SKM-1 (cell line): ENCODE measurements around the gene GRAMD2B.
"Not testable (repeated sequence)": the region's sequence is repeated elsewhere in the genome, so short reads cannot be mapped to it uniquely, and the experiment has no call there.

Experiments used
- DNase-seq: peaks from one replicate; lab custom pipeline; 2025; ENCODE audit not compliant: unreplicated experiment; lab: John Stamatoyannopoulos, UW

Gene GRAMD2B

GRCh38 chr5:126403876-126404275 is 19.3 kb upstream of the GRAMD2B start:
- DNase-seq, result no peak

- no peak for DNase-seq
Observed at GRCh38 chr5:126410623-126411022, 12.6 kb upstream of the GRAMD2B start.

- DNase-seq, result no peak
Observed at GRCh38 chr5:126413856-126414255, 9.4 kb upstream of the GRAMD2B start.

GRCh38 chr5:126414874-126415502 is 8.2 kb upstream of the GRAMD2B start:
- DNase-seq, result no peak

GRCh38 chr5:126415789-126416188 is 7.4 kb upstream of the GRAMD2B start:
- DNase-seq, result no peak

- DNase-seq, result no peak
Observed at GRCh38 chr5:126416266-126416925, 6.8 kb upstream of the GRAMD2B start.

- no peak for DNase-seq
Observed at GRCh38 chr5:126417178-126417577, 6.0 kb upstream of the GRAMD2B start.

- no peak for DNase-seq
Observed at GRCh38 chr5:126419102-126419501, 4.1 kb upstream of the GRAMD2B start.

- DNase-seq, result no peak
Observed at GRCh38 chr5:126428421-126428820, 5.2 kb downstream of the GRAMD2B start.

GRCh38 chr5:126430631-126431030 is 7.4 kb downstream of the GRAMD2B start:
- DNase-seq, result no peak

- no peak for DNase-seq
Observed at GRCh38 chr5:126433701-126434100, 10.5 kb downstream of the GRAMD2B start.

- no peak for DNase-seq
Observed at GRCh38 chr5:126435261-126435660, 12.1 kb downstream of the GRAMD2B start.

GRCh38 chr5:126435714-126436113 is 12.5 kb downstream of the GRAMD2B start:
- no peak for DNase-seq

GRCh38 chr5:126437721-126438120 is 14.5 kb downstream of the GRAMD2B start:
- DNase-seq, result no peak

GRCh38 chr5:126438267-126438666 is 15.1 kb downstream of the GRAMD2B start:
- no peak for DNase-seq

GRCh38 chr5:126438868-126439267 is 15.7 kb downstream of the GRAMD2B start:
- DNase-seq, result no peak

GRCh38 chr5:126439724-126440123 is 16.5 kb downstream of the GRAMD2B start:
- DNase-seq, result not testable (repeated sequence)

GRCh38 chr5:126441230-126441629 is 18.0 kb downstream of the GRAMD2B start:
- DNase-seq, result no peak

- no peak for DNase-seq
Observed at GRCh38 chr5:126443374-126443851, 20.2 kb downstream of the GRAMD2B start.

- no peak for DNase-seq
Observed at GRCh38 chr5:126444137-126444536, 20.9 kb downstream of the GRAMD2B start.

- no peak for DNase-seq
Observed at GRCh38 chr5:126445502-126446174, 22.4 kb downstream of the GRAMD2B start.
